Uterus (tissue), 2 donors: Measurements from ENCODE around the gene ELP4.

Source experiments
- POLR2A ChIP-seq, 2 donors: fragments of 450-650 bp; IDR thresholded peaks; one replicate each; pipeline ENCODE4 v1.6.1; 2016; ENCODE audit warnings: antibody characterized with exemption in 2 of 2, mild to moderate bottlenecking in 1 of 2, moderate library complexity in 1 of 2
- TF ChIP-seq, protein P1 (sequence below), 4 experiments: fragments of 200-600 bp in 2 of 4; fragments of 450-650 bp in 2 of 4; sonication (generic) in 2 of 4; IDR thresholded peaks; one replicate each; pipeline ENCODE4 v1.5.1; 2016 to 2019; ENCODE audit warnings: antibody characterized with exemption in 4 of 4, mild to moderate bottlenecking in 2 of 4, moderate library complexity in 1 of 4

DNA sequence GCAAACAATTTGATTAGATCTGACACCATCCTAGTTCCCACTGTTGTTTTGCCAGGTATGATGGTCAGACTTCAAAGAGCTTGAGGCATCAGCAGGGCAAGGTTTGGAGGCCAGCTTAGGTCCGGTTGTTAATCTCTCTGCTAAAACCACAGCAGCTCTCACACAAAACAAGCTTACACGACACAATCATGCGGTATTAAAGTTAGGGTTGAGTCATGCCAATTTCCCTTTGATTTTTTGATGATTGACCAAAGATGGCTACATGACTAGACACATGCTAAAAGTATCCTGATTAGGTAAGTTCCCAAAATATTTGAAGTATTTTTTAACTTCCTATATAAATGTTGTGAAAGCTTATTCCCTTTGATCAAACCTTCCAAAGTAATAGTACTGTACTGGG is 145.9 kb downstream of the ELP4 start:
- TF ChIP-seq, protein P1, sequence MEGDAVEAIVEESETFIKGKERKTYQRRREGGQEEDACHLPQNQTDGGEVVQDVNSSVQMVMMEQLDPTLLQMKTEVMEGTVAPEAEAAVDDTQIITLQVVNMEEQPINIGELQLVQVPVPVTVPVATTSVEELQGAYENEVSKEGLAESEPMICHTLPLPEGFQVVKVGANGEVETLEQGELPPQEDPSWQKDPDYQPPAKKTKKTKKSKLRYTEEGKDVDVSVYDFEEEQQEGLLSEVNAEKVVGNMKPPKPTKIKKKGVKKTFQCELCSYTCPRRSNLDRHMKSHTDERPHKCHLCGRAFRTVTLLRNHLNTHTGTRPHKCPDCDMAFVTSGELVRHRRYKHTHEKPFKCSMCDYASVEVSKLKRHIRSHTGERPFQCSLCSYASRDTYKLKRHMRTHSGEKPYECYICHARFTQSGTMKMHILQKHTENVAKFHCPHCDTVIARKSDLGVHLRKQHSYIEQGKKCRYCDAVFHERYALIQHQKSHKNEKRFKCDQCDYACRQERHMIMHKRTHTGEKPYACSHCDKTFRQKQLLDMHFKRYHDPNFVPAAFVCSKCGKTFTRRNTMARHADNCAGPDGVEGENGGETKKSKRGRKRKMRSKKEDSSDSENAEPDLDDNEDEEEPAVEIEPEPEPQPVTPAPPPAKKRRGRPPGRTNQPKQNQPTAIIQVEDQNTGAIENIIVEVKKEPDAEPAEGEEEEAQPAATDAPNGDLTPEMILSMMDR (IDR thresholded peaks at IDR 0.05) = no peak
- TF ChIP-seq POLR2A (IDR thresholded peaks at IDR 0.05) = no peak
